IMR-90 (cell line): ENCODE data around the gene MGLL. TPM values are rescaled to one million over a fixed set of nuclear protein-coding genes. Genes with fewer than 3 reads are reported as not detected.

Source experiments
- ATAC-seq: fragments of 200-7000 bp; cut with Tn5 transposase; 2 replicates; pipeline ENCODE4 v1.9.1; 2020; ENCODE audit warnings: low read depth, mild to moderate bottlenecking, moderate library complexity
- BruUV-seq: library from RNA; stranded (reverse); fragments of 400-500 nt; replicated peaks from 2 replicates; lab custom pipeline; 2021; lab: Mats Ljungman, UMichigan
- CTCF ChIA-PET: fragments of 300-600 bp; formaldehyde crosslinking; extraction: SDS; loops from one replicate; lab custom pipeline; 2021; ENCODE audit warnings: antibody characterized with exemption; lab: Yijun Ruan, JAX
- POLR2A ChIA-PET: fragments of 300-600 bp; sonication (Branson Sonifier 250); formaldehyde crosslinking; loops from one replicate; lab custom pipeline; 2022; ENCODE audit warnings: antibody characterized with exemption; ENCODE audit not compliant: unreplicated experiment; lab: Charles Lee
- DNase-seq: peaks from one replicate; pipeline ENCODE4 v3.0.0; 2013
- H2AFZ ChIP-seq: replicated peaks from 2 replicates; pipeline ENCODE3; 2013; ENCODE audit warnings: low read length, mild to moderate bottlenecking; ENCODE audit not compliant: poor library complexity
- H2AK5ac ChIP-seq: 2 replicates; pipeline ENCODE4 v1.6.1; 2013; ENCODE audit warnings: low read depth, low read length, inconsistent platforms
- H2AK9ac ChIP-seq: replicated peaks from 2 replicates; pipeline ENCODE3; 2013; ENCODE audit warnings: mild to moderate bottlenecking, low read depth, low read length, moderate library complexity; ENCODE audit not compliant: poor library complexity
- H2BK120ac ChIP-seq: 2 replicates; pipeline ENCODE4 v1.6.1; 2013; ENCODE audit warnings: low read depth, low read length, inconsistent platforms
- H2BK15ac ChIP-seq: 3 replicates; pipeline ENCODE4 v1.6.1; 2013; ENCODE audit warnings: low read depth, low read length, inconsistent platforms
- H2BK20ac ChIP-seq: 2 replicates; pipeline ENCODE4 v1.6.1; 2013; ENCODE audit warnings: low read depth, mild to moderate bottlenecking, inconsistent platforms, low read length, moderate library complexity
- H2BK5ac ChIP-seq: 2 replicates; pipeline ENCODE4 v1.6.1; 2013; ENCODE audit warnings: mild to moderate bottlenecking, low read depth, low read length, inconsistent platforms; ENCODE audit not compliant: poor library complexity, severe bottlenecking
- H3K14ac ChIP-seq: replicated peaks from 2 replicates; pipeline ENCODE4 v1.6.1; 2013; ENCODE audit warnings: low read depth, low read length, inconsistent platforms
- H3K18ac ChIP-seq: 2 replicates; pipeline ENCODE4 v1.6.1; 2013; ENCODE audit warnings: low read depth, low read length, control low read depth
- H3K23ac ChIP-seq: 2 replicates; pipeline ENCODE4 v1.6.1; 2013; ENCODE audit warnings: low read depth, low read length, inconsistent platforms
- H3K27ac ChIP-seq: 2 replicates; pipeline ENCODE4 v1.5.1; 2013; ENCODE audit warnings: mild to moderate bottlenecking, control low read depth, low read length; ENCODE audit not compliant: insufficient read depth
- H3K27me3 ChIP-seq: 2 replicates; pipeline ENCODE4 v1.6.1; 2013; ENCODE audit warnings: low read length; ENCODE audit not compliant: control insufficient read depth, insufficient read depth
- H3K36me3 ChIP-seq: 2 replicates; pipeline ENCODE4 v1.6.1; 2013; ENCODE audit warnings: low read length, mixed read lengths; ENCODE audit not compliant: control insufficient read depth, insufficient read depth
- H3K4ac ChIP-seq: 2 replicates; pipeline ENCODE4 v1.6.1; 2013; ENCODE audit warnings: low read depth, low read length, inconsistent platforms
- H3K4me1 ChIP-seq: 2 replicates; pipeline ENCODE4 v1.6.1; 2013; ENCODE audit warnings: low read length, mixed read lengths; ENCODE audit not compliant: control insufficient read depth, insufficient read depth
- H3K4me2 ChIP-seq: 2 replicates; pipeline ENCODE4 v1.6.1; 2013; ENCODE audit warnings: low read depth, mild to moderate bottlenecking, control low read depth, low read length, moderate library complexity
- H3K4me3 ChIP-seq: 2 replicates; pipeline ENCODE4 v1.5.1; 2013; ENCODE audit warnings: low read depth, mild to moderate bottlenecking, control low read depth, low read length, moderate library complexity; ENCODE audit not compliant: insufficient read depth
- H3K56ac ChIP-seq: 2 replicates; pipeline ENCODE4 v1.6.1; 2013; ENCODE audit warnings: low read length, inconsistent platforms; ENCODE audit not compliant: insufficient read depth; ENCODE audit errors: extremely low read depth
- H3K79me1 ChIP-seq, 2 experiments: 2 replicates each; pipeline ENCODE4 v1.6.1; 2013; ENCODE audit warnings: low read length in 2 of 2, inconsistent platforms in 1 of 2, low read depth in 1 of 2
- H3K9ac ChIP-seq: 2 replicates; pipeline ENCODE4 v1.6.1; 2013; ENCODE audit warnings: low read depth, low read length, control low read depth
- H3K9me1 ChIP-seq: 2 replicates; pipeline ENCODE4 v1.6.1; 2013; ENCODE audit warnings: low read length, inconsistent platforms; ENCODE audit not compliant: insufficient read depth
- H3K9me3 ChIP-seq: 2 replicates; pipeline ENCODE4 v1.6.1; 2013; ENCODE audit warnings: low read length; ENCODE audit not compliant: control insufficient read depth, insufficient read depth
- H4K20me1 ChIP-seq: 2 replicates; pipeline ENCODE4 v1.6.1; 2013; ENCODE audit warnings: low read length, inconsistent platforms; ENCODE audit not compliant: insufficient read depth
- H4K5ac ChIP-seq: 2 replicates; pipeline ENCODE4 v1.6.1; 2013; ENCODE audit warnings: mild to moderate bottlenecking, low read depth, low read length, control low read depth
- H4K8ac ChIP-seq, 2 experiments: 2 replicates each; pipeline ENCODE4 v1.6.1; 2013; ENCODE audit warnings: low read depth in 2 of 2, low read length in 2 of 2, control low read depth in 1 of 2, inconsistent platforms in 1 of 2
- H4K91ac ChIP-seq: 2 replicates; pipeline ENCODE4 v1.6.1; 2013; ENCODE audit warnings: low read depth, low read length, inconsistent platforms; ENCODE audit not compliant: insufficient read depth
- BHLHE40 ChIP-seq: fragments of 150-350 bp; IDR thresholded peaks from 2 replicates; pipeline ENCODE4 v1.6.1; 2016; ENCODE audit warnings: mild to moderate bottlenecking, low read depth, low read length
- MAFK ChIP-seq: IDR thresholded peaks from 2 replicates; pipeline ENCODE4 v1.6.1; 2012; ENCODE audit warnings: low read depth, low read length, improper control_type of control experiment
- MAZ ChIP-seq: IDR thresholded peaks from 2 replicates; pipeline ENCODE4 v1.6.1; 2012; ENCODE audit warnings: low read depth, mild to moderate bottlenecking, low read length, improper control_type of control experiment, moderate library complexity, borderline replicate concordance
- MXI1 ChIP-seq: IDR thresholded peaks from 2 replicates; pipeline ENCODE4 v1.6.1; 2012; ENCODE audit warnings: low read depth, mild to moderate bottlenecking, low read length, moderate library complexity, borderline replicate concordance
- NFE2L2 ChIP-seq: fragments of 150-350 bp; IDR thresholded peaks from 2 replicates; pipeline ENCODE4 v1.6.1; 2016; ENCODE audit warnings: low read depth, mild to moderate bottlenecking, low read length
- POLR2A ChIP-seq: IDR thresholded peaks from 2 replicates; pipeline ENCODE4 v1.6.1; 2012; ENCODE audit warnings: mild to moderate bottlenecking, low read depth, low read length
- RCOR1 ChIP-seq: IDR thresholded peaks from 2 replicates; pipeline ENCODE4 v1.6.1; 2012; ENCODE audit warnings: mild to moderate bottlenecking, low read length, improper control_type of control experiment; ENCODE audit not compliant: insufficient replicate concordance
- RFX5 ChIP-seq: IDR thresholded peaks from 2 replicates; pipeline ENCODE4 v1.8.0; 2012; ENCODE audit warnings: low read depth, mild to moderate bottlenecking, low read length, moderate library complexity
- SMC3 ChIP-seq: fragments of 150-350 bp; IDR thresholded peaks from 2 replicates; pipeline ENCODE4 v1.6.1; 2016; ENCODE audit warnings: low read depth, mild to moderate bottlenecking, antibody characterized with exemption, low read length, moderate library complexity
- WGBS, 2 experiments: methylation state at CpG; one replicate each; pipeline versions ENCODE4 v1.1.5 to v1.1.7; 2013; ENCODE audit warnings: missing lambda C conversion rate in 2 of 2; ENCODE audit not compliant: insufficient read length in 1 of 2; ENCODE audit errors: extremely low coverage in 2 of 2; 5-methylcytosine and 5-hydroxymethylcytosine counted together
- dilution Hi-C: fragments of 300-500 bp; cut with HindIII; formaldehyde crosslinking; loops from one replicate; pipeline ENCODE4 v1.14.3; 2018; ENCODE audit warnings: low sequenced_read_pairs; ENCODE audit not compliant: unreplicated experiment
- in situ Hi-C: fragments of 300-500 bp; cut with MboI; formaldehyde crosslinking; loops from 3 replicates; pipeline ENCODE4 v1.14.3; 2019; ENCODE audit warnings: low sequenced_read_pairs, inconsistent platforms, mixed read lengths
- intact Hi-C: fragments of 100-400 bp; cut with micrococcal nuclease; formaldehyde crosslinking; loops from 2 replicates; pipeline ENCODE4 v1.10.0; 2022
- polyA plus RNA-seq, 3 experiments: library from polyadenylated mRNA; depleted of rRNA; stranded (reverse); fragments of >200 nt; gene quantifications; 2 replicates each; pipeline ENCODE4 v1.2.3, GENCODE V29; 2012; ENCODE audit warnings: low replicate concordance in 1 of 3
- total RNA-seq: library from RNA; depleted of rRNA; stranded (reverse); fragments of >200 nt; gene quantifications from 2 replicates; pipeline ENCODE4 v1.2.3, GENCODE V29; 2012
- TF ChIP-seq, protein P1 (sequence below): conservative IDR thresholded peaks from 2 replicates; pipeline ENCODE4 v1.5.1; 2012; ENCODE audit warnings: mild to moderate bottlenecking, low read depth, low read length, improper control_type of control experiment
- TF ChIP-seq, protein P2 (sequence below): fragments of 150-350 bp; IDR thresholded peaks from 2 replicates; pipeline ENCODE4 v1.6.1; 2017; ENCODE audit warnings: mild to moderate bottlenecking, antibody characterized with exemption, low read length, low read depth

Gene MGLL
- total and polyA plus RNA-seq, 2 of the 4 experiments (the other 2 are of a cell fraction): 23.7 to 60.6 TPM

DNA sequence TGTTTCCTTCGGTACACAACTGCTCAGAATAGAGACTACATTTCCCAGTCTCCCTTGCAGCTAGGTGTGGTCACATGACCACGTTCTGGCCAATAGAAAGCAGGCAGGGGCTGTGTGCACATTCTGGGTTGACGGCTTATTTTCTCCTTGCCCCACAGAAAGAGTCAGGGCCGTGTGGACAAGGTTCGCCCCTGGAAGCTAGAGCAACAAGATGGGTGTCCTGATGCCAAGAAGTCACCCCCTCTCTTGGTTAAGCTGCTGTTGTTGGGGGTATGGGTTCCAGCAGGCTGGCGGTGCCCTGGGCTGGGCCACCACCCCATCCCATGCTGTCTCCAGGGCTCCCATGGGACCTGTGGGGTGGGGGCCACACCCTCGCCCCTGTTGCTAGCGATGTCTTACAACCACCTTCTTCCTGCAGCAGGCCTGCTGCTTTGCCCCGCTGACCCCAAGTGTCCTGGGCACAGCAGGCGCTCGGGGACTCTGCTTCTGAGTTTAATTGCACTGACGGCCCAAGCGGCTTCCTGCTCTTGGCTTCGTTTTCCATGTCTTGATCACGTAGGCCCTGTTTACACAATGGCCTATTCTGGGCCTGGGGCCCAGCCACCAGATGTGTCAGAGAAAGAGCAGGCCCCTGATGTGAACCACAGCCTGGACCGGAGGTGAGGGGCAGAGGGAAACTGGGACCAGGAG, 124.6 kb downstream of the MGLL start (continued):
- no peak for TF ChIP-seq MXI1
- no peak for TF ChIP-seq SMC3

DNA sequence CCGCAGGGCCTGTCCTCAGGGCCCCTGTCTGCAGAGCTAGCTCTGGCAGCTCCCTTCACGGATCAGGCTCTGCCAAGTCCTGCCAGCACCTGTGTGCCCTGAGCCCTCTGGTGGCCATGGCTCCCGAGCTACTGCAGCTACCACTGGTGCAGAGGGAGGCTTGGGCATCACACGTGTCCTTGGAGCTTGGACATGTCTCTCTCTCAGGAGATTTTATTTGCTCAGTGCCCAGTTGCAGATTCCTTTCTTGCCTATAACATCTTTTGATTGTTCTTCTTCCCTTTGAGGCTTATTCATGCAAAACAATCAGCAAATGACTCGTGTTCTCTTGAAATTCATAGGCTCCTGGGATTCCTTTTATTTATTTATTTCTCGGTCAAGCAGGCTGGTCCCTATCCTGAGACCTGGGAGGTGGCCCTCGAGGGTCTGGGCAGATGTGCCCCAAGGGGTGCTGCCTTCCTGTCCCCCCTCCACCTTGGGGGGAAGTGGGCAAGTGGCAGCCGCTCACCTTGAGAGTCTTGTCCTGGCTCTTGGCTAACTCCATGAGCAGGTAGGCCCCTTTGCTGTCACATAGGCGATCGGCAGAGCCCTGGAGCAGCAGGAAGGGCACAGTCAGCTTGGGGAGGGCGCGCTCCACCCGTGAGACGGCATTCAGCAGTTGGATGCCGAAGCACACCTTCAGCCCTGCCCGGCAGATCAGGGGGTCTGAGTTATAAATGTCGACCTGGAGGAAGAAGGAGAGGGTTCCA, 127.7 kb downstream of the MGLL start:
- intact Hi-C loops (no loop called here), in situ Hi-C loops (no loop called here), dilution Hi-C loops (no loop called here)
- Histone ChIP-seq H4K5ac (no peak overlapping the region), H4K20me1 (no peaks in the 10 kb centered on the region), H3K23ac (no peak overlapping the region), H3K36me3 (peaks cover 12% of the 10 kb centered on the region; the same call in 1 of the 2 replicates), H3K27ac (no peak overlapping the region), H2BK15ac (no peak overlapping the region), H2AK9ac (no peak overlapping the region), H3K9me3 (no peaks in the 10 kb centered on the region), H3K79me1 (peaks cover 0 to 42% of the 10 kb centered on the region in 2 experiments; a peak in 2 of 4 replicates), H4K8ac (no peak overlapping the region), H3K56ac (no peak overlapping the region), H3K9me1 (peaks cover 27% of the 10 kb centered on the region), H3K4me3 (no peak overlapping the region), H3K27me3 (no peaks in the 10 kb centered on the region), H2AFZ (no peak overlapping the region), H2AK5ac (0 out of 2 replicates have a peak overlapping the region, but pooled peaks have one; percentile 27), H3K18ac (no peak overlapping the region), H3K4ac (no peak overlapping the region), H2BK120ac (no peak overlapping the region), H3K4me2 (no peak overlapping the region), H2BK5ac (no peak overlapping the region), H3K4me1 (peaks cover 34% of the 10 kb centered on the region), H4K91ac (no peak overlapping the region), H3K14ac (no peak overlapping the region), H3K9ac (no peak overlapping the region), H2BK20ac (no peak overlapping the region)
- ChIA-PET CTCF (no interaction called here), POLR2A (no interaction called here)
- ATAC-seq (no peak), DNase-seq (peak; percentile 20)
- BruUV-seq: no TSS peak
- WGBS, 2 experiments: 66% methylated on average over 3 of the region's 17 CpGs; no CpG with 5 or more reads in 1 of the 2 experiments
- TF ChIP-seq MAZ (no peak), RFX5 (no peak), NFE2L2 (no peak), SMC3 (no peak), BHLHE40 (no peak), RCOR1 (no peak), MAFK (no peak), POLR2A (no peak)
- TF ChIP-seq, protein P1, sequence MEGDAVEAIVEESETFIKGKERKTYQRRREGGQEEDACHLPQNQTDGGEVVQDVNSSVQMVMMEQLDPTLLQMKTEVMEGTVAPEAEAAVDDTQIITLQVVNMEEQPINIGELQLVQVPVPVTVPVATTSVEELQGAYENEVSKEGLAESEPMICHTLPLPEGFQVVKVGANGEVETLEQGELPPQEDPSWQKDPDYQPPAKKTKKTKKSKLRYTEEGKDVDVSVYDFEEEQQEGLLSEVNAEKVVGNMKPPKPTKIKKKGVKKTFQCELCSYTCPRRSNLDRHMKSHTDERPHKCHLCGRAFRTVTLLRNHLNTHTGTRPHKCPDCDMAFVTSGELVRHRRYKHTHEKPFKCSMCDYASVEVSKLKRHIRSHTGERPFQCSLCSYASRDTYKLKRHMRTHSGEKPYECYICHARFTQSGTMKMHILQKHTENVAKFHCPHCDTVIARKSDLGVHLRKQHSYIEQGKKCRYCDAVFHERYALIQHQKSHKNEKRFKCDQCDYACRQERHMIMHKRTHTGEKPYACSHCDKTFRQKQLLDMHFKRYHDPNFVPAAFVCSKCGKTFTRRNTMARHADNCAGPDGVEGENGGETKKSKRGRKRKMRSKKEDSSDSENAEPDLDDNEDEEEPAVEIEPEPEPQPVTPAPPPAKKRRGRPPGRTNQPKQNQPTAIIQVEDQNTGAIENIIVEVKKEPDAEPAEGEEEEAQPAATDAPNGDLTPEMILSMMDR: no peak
- TF ChIP-seq, protein P2, sequence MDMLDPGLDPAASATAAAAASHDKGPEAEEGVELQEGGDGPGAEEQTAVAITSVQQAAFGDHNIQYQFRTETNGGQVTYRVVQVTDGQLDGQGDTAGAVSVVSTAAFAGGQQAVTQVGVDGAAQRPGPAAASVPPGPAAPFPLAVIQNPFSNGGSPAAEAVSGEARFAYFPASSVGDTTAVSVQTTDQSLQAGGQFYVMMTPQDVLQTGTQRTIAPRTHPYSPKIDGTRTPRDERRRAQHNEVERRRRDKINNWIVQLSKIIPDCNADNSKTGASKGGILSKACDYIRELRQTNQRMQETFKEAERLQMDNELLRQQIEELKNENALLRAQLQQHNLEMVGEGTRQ: no peak
